ENCODE data around the gene ABCG8.
"Not testable (repeated sequence)": the region's sequence is repeated elsewhere in the genome, so short reads cannot be mapped to it uniquely, and the experiment has no call there.

Gene ABCG8

GRCh38 chr2:43899589-43899988 is 60.8 kb downstream of the ABCG8 start:
- DNase-seq (ENCODE audit: low read depth, low spot score): no peak
- no peak overlapping the region for H3K27ac ChIP-seq

- no peak overlapping the region for H3K27ac ChIP-seq
- DNase-seq (ENCODE audit: low read depth, low spot score): no peak
Measured at GRCh38 chr2:43905371-43905803, 66.6 kb downstream of the ABCG8 start.

DNA sequence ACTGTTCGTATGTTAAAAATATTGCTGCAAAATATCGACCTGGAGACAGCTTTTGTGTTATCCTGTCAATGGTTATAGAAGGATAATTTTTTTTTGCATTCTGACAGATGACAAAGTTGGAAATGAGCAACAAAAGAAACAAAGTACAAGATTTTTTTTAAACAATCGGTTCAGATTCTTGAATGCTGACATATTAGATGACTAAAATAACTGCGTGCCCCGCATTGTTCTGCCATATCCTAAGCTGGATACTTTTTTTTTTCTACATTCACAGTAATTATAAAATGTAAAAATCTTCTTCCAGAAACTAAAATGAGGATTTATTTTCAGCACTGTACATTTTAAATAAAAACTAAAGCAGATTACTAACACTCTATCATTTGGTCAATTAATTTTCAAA is 67.1 kb downstream of the ABCG8 start:
- H3K27ac ChIP-seq: no peak overlapping the region
- DNase-seq (ENCODE audit: low read depth, low spot score): no peak

- H3K27ac ChIP-seq: no peak overlapping the region
- no peak for DNase-seq (ENCODE audit: low read depth, low spot score)
Measured at GRCh38 chr2:43906448-43907109, 67.8 kb downstream of the ABCG8 start.

- DNase-seq (ENCODE audit: low read depth, low spot score): not testable (repeated sequence)
Measured at GRCh38 chr2:43911136-43911790, 72.5 kb downstream of the ABCG8 start.

GRCh38 chr2:43924463-43924862 is 85.7 kb downstream of the ABCG8 start:
- H3K27ac ChIP-seq: no peak overlapping the region
- DNase-seq (ENCODE audit: low read depth, low spot score): no peak

More at GRCh38 chr2:43911136-43911790, 72.5 kb downstream of the ABCG8 start:
- not testable (repeated sequence) for H3K27ac ChIP-seq

DNA sequence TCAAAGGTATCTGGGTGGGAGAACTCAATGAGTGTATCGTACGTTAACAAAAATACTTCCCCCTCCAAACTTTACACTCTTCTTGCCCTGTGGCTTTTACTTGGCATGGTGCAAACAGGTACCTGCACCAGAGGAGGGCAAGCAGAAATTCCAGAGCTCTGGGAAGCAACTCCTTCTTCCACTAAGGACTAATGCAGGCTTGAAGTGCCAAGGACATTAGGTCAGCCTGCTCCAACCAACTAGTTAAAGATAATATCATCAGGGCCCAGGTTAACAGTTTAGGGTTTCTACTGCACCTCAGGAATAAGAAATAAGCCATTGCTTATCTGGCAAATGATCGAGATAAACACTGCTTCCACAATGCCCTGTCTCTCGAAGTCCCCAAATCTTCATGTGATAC is 86.7 kb downstream of the ABCG8 start:
- DNase-seq (ENCODE audit: low read depth, low spot score): no peak

DNA sequence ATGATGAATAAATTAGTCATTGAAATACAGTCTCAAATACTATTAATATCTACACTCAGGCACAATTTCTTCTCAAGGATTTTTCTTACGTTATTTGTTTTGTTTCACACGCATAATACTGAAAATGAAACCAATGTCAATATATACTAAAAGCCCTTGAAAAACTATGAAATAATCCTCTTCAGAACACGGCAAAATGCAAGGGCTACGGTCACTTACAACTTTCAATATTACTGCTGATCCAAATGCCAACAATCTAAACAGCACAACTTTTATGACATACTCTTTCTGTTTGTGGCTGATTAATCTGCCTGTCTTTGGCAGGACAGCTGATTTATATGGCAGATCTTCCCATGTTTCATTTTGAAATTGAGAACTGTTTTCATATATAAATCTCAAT is 88.7 kb downstream of the ABCG8 start:
- no peak for DNase-seq (ENCODE audit: low read depth, low spot score)
- H3K27ac ChIP-seq: no peak overlapping the region

More for the DNA sequence above, 86.7 kb downstream of the ABCG8 start:
- no peak overlapping the region for H3K27ac ChIP-seq

GRCh38 chr2:43931293-43931692 is 92.5 kb downstream of the ABCG8 start:
- no peak overlapping the region for H3K27ac ChIP-seq
- DNase-seq (ENCODE audit: low read depth, low spot score): no peak
